ENCODE data around the gene AMOT.

- TF ChIP-seq, protein P1, sequence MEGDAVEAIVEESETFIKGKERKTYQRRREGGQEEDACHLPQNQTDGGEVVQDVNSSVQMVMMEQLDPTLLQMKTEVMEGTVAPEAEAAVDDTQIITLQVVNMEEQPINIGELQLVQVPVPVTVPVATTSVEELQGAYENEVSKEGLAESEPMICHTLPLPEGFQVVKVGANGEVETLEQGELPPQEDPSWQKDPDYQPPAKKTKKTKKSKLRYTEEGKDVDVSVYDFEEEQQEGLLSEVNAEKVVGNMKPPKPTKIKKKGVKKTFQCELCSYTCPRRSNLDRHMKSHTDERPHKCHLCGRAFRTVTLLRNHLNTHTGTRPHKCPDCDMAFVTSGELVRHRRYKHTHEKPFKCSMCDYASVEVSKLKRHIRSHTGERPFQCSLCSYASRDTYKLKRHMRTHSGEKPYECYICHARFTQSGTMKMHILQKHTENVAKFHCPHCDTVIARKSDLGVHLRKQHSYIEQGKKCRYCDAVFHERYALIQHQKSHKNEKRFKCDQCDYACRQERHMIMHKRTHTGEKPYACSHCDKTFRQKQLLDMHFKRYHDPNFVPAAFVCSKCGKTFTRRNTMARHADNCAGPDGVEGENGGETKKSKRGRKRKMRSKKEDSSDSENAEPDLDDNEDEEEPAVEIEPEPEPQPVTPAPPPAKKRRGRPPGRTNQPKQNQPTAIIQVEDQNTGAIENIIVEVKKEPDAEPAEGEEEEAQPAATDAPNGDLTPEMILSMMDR (tag by site-specific recombination; IDR thresholded peaks at IDR 0.05): no peak
- no peak for TF ChIP-seq YY1 (tag by site-specific recombination; IDR thresholded peaks at IDR 0.05)
- no peak for TF ChIP-seq ZIC2 (tag by site-specific recombination; IDR thresholded peaks at IDR 0.05)
- no peak for TF ChIP-seq SP2 (tag by site-specific recombination; IDR thresholded peaks at IDR 0.05)
- TF ChIP-seq REST (tag by site-specific recombination; IDR thresholded peaks at IDR 0.05): no peak
Observed at GRCh38 chrX:112819008-112819640, 21.5 kb downstream of the AMOT start.
